HG03060 (cell line): ENCODE measurements around the gene ANKRD17.

Experiments used
- ATAC-seq: cut with Tn5 transposase; IDR thresholded peaks from one replicate; pipeline ENCODE4 v1.9.1; 2021; ENCODE audit warnings: low read depth, moderate number of reproducible peaks; ENCODE audit not compliant: unreplicated experiment

Gene ANKRD17

DNA sequence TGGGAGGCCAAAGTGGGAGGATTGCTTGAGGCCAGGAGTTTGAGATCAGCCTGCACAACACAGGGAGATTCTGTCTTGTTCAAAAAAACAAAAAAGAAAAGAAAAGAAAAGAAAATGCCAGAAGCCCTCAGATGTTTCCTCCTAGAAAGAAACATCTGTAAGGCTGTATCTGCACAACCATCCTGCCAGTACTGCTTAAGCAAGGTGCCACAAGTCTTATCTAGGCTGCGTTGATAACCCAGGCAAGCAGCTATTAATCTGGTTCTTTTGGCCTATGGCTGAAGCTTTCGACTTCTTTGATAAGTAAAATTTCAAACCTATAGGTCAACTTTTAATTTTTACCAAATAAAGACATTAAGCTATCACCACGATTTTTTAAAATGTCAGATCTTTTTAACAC lies 192.2 kb downstream of the ANKRD17 start:
- no peak for ATAC-seq

DNA sequence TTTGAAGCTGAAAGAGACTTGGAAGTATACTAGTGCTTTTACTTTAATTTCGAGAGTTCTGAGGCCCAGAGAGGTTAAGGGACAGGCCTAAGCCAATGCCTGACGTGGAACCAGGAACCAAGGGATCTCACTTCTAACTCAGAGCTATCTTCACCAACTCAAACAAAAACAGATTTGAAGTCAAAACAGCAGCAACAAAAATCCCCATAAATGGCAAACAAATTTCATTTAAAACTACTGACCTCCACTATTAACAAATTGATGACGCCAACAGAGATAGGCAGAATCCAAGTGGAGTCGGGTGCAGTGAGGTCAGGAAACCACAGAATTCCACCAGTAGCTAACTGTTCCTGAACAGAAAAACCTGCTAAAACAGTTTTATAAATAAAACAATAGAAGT lies 194.1 kb downstream of the ANKRD17 start:
- no peak for ATAC-seq

DNA sequence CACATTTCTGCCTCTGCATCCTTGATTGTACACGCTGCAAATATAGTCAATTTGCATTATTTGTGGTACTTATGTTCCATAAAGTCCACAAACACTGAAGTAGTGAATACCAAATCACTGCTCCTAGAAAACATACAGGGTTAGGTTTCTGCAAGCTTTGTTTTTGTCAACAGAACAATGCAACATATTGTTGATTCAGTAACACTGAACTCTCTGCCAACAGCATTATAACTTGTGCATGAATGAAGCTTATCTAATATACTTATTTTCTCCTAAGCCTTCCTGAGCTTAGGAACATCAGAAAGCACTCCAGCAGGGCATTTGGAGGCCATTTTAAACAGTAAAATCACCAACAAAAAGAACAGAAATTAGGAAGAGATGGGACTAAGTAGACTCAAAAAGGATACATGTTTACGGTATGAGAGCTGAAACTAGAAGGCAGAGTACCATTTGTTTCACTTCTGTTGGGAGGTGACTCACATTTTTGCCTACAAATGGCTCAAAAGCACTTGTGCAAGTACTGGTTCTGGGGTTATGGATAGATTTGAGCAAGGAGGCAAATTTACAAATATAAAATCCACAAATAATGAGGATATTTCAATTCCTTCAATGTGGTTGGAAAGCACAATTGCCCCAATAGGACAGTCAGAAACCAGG lies 203.2 kb downstream of the ANKRD17 start:
- ATAC-seq = peak; percentile 67

DNA sequence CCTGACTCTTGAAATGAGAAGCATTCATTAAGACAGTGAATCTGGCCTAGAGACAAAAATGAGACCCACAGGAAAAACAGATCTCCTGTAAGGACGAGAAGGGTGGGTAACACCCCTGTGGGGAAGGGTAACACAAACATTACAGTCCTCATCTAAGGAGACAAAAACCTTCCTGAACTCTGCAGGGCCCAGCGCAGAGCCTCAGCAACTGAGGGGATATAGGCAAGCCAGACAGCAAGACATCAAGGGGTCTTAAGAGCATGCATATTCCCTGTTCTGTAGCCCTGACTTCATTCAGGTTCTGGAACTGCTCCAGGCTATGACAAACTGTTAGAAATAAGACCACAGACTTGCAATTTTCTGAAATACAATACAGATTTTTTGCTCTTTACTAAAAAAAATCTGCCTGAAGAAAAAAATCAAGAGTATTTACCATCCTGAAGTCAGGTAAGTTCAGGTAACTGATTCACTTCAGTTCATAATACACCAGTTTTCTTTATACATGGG lies 204.6 kb downstream of the ANKRD17 start:
- ATAC-seq = no peak

DNA sequence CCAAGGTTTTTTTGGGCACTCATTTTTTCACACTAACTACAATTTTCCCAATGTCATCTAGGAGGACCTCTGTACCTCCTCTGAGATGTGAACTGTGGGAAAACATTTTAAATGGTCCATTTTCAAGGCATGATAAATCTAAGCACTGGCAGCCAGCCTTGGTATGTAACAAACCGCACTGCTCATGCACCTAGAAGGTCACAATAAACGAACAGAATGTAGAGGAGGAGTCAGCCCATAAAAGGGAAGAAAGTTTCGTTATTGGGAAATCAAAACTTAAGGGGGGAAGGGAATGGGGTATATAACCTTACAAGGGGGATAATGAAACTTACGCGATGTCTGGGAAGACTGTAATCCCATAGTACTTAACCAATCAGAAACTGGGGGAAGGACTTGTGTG lies 205.5 kb downstream of the ANKRD17 start:
- no peak for ATAC-seq

DNA sequence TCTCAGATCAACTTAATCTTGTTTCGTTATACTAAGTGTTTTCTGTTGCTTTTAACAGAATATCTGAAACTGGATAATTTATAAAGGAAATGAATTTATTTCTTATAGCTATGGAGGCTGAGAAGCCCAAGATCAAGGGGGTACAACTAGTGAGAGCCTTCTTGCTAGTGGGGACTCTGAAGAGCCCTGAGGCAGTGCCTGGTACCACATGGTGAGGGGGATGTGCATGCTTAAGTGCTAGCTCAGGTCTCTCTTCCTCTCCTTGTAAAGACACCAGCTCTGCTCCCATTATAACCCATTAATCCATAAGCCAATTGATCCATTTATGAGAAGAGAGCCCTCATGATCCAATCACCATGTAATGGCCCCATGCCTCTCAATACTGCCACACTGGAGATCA lies 207.0 kb downstream of the ANKRD17 start:
- ATAC-seq = no peak

DNA sequence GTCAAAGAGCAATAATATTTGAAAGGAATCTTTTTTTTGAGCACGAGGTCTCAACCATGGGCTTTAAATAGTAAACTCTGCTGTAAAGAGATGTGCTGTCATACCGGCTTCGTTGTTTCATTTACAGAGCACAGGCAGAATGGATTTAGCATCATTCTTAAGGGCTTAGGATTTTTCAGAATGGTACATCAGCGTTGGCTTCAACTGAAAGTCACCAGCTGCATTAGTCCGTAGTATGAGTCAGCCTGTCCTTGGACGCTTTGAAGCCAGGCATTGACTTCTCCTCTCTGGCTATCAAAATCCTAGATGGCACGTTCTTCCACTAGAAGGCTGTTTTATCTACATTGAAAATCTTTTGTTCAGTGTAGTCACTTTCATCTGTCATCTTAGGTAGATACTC lies 212.7 kb downstream of the ANKRD17 start:
- ATAC-seq = no peak

DNA sequence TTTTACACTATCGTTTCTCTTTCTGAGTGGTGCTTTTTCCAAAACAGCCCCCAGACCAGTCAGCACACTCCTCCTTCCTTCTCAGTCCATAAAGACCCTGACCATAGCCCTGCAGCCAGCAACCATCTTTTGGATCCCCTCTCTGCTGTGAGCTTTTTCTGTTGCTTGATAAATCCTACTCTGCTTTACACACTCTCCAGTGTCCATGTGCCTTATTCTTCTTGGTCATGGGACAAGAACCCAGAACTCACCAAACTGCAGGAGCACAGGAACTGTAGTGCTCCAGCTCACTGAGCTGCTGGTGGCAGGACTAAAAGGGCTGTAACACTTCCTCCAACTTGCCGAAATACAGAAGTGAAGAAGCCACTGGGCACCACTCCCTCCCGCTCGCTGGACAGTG lies 221.5 kb downstream of the ANKRD17 start:
- ATAC-seq = no peak

DNA sequence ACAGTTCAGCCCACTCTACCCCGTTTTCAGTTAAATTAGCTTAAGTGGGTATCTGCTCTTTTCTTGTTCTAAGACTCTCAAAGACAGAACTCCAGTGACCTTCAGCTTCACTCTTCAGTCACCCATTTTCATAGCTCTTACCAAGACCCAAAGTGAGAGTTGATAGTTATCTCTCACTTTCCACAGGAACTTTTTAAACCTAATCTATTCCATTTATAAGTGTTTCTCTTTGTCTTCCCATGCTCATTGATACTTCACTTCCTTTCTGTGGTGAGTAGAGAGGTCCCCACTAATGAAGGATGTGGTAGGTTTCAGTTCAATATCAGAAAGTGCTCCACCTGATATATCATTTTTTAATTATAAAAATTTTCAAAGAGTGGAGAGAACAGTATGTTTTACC lies 222.5 kb downstream of the ANKRD17 start:
- no peak for ATAC-seq

DNA sequence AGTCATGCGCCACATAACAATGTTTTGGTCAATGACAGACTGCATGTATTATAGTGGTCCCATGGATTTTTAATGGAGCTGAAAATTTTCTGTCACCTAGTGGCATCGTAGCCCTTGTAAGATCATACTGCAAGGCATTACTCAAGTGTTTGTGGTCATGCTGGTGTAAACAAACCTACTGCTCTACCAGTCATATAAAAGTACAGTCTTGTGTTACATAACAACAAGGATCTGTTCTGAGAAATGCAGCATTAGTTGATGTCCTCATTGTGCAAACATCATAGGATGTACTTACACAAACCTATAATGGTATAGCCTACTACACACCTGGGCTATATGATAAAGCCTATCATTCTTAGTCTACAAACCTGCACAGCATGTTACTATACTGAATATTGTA lies 223.7 kb downstream of the ANKRD17 start:
- no peak for ATAC-seq

DNA sequence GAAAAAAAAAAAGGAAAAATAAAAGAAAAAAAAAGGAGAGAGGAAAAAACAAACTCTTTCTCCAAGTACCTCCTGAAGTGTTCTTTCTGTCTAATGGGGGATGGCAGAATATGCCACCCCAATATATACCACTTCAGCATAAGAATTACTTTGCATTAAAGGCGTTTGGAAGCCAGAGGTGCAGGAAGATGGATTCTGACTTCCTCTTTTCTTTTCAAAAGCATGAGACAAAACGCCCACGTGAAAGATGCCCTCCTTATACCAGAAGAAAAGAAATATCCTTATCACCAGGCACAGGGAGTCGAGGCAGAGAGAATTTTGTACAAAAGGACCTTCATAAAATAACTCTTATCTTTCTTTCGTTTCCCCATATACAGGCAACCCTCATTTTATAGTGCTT lies 230.0 kb downstream of the ANKRD17 start:
- ATAC-seq = no peak
